RWPE2 (cell line): Measurements from ENCODE around the gene ROBO1.

Experiments
- ATAC-seq: fragments of 200-7000 bp; cut with Tn5 transposase; 3 replicates; pipeline ENCODE4 v1.9.1; 2021; ENCODE audit warnings: low read depth
- DNase-seq: peaks from one replicate; pipeline ENCODE4 v3.0.0-alpha.2; 2020; ENCODE audit warnings: low spot score
- H3K27ac ChIP-seq: fragments of 450-650 bp; 2 replicates; pipeline ENCODE4 v1.5.1; 2017; ENCODE audit warnings: mild to moderate bottlenecking; ENCODE audit not compliant: poor library complexity, severe bottlenecking
- H3K27me3 ChIP-seq: fragments of 250-450 bp; sonication (Bioruptor Pico); 2 replicates; pipeline ENCODE4 v1.5.1; 2021; ENCODE audit warnings: mild to moderate bottlenecking, moderate library complexity; ENCODE audit not compliant: insufficient read depth, poor library complexity, severe bottlenecking
- H3K36me3 ChIP-seq: fragments of 250-450 bp; sonication (Bioruptor Pico); 2 replicates; pipeline ENCODE4 v1.5.1; 2020; ENCODE audit warnings: low read depth, mild to moderate bottlenecking, moderate library complexity
- H3K4me1 ChIP-seq: fragments of 250-450 bp; sonication (Bioruptor Pico); 2 replicates; pipeline ENCODE4 v1.5.1; 2021; ENCODE audit warnings: mild to moderate bottlenecking, moderate library complexity; ENCODE audit not compliant: insufficient read depth, poor library complexity, severe bottlenecking
- H3K4me3 ChIP-seq: fragments of 250-450 bp; sonication (Bioruptor Pico); 2 replicates; pipeline ENCODE4 v1.5.1; 2021; ENCODE audit warnings: mild to moderate bottlenecking, moderate library complexity; ENCODE audit not compliant: severe bottlenecking
- H3K9me3 ChIP-seq: fragments of 250-450 bp; sonication (Bioruptor Pico); 2 replicates; pipeline ENCODE4 v1.5.1; 2021; ENCODE audit warnings: mild to moderate bottlenecking, moderate library complexity; ENCODE audit not compliant: severe bottlenecking
- TF ChIP-seq, protein P1 (sequence below): fragments of 450-650 bp; IDR thresholded peaks from one replicate; pipeline ENCODE4 v1.5.1; 2017; ENCODE audit warnings: mild to moderate bottlenecking, moderate library complexity; ENCODE audit not compliant: poor library complexity, severe bottlenecking

The ROBO1 gene

DNA sequence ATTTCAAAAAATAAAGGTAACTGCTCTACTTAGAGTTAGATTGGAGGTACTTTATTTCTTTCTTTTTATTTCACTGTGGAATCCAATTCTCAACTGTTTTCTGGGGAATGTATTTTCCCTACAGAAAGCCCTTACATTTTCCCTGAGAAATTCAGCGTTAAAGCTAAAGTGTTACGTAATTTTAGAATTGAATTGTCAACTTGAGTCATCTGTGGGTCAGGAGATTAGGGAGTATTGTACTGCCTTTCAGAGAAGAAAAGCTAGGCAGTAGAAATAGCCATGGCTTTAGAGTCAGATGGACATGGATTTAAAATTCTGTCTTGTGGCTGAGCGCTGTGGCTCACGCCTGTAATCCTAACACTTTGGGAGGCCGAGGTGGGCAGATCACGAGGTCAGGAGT lies 728.6 kb downstream of the ROBO1 start:
- DNase-seq (no peak), ATAC-seq (0 out of 3 replicates have a peak, but pooled peaks have one; percentile 41)
- no peaks in the 10 kb centered on the region for H3K9me3 ChIP-seq
- H3K27ac ChIP-seq: no peak overlapping the region
- TF ChIP-seq, protein P1, sequence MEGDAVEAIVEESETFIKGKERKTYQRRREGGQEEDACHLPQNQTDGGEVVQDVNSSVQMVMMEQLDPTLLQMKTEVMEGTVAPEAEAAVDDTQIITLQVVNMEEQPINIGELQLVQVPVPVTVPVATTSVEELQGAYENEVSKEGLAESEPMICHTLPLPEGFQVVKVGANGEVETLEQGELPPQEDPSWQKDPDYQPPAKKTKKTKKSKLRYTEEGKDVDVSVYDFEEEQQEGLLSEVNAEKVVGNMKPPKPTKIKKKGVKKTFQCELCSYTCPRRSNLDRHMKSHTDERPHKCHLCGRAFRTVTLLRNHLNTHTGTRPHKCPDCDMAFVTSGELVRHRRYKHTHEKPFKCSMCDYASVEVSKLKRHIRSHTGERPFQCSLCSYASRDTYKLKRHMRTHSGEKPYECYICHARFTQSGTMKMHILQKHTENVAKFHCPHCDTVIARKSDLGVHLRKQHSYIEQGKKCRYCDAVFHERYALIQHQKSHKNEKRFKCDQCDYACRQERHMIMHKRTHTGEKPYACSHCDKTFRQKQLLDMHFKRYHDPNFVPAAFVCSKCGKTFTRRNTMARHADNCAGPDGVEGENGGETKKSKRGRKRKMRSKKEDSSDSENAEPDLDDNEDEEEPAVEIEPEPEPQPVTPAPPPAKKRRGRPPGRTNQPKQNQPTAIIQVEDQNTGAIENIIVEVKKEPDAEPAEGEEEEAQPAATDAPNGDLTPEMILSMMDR: no peak
- H3K36me3 ChIP-seq: no peaks in the 10 kb centered on the region
- no peaks in the 10 kb centered on the region for H3K27me3 ChIP-seq
- H3K4me3 ChIP-seq: no peak overlapping the region
- peaks cover 14% of the 10 kb centered on the region for H3K4me1 ChIP-seq

GRCh38 chr3:79038636-79039035 lies 729.2 kb downstream of the ROBO1 start:
- H3K4me1 ChIP-seq: peaks cover 14% of the 10 kb centered on the region
- H3K27me3 ChIP-seq: no peaks in the 10 kb centered on the region
- DNase-seq (no peak), ATAC-seq (no peak)
- no peak overlapping the region for H3K27ac ChIP-seq
- no peak overlapping the region for H3K4me3 ChIP-seq
- H3K36me3 ChIP-seq: no peaks in the 10 kb centered on the region
- H3K9me3 ChIP-seq: no peaks in the 10 kb centered on the region
- TF ChIP-seq, protein P1: no peak

- no peak overlapping the region for H3K27ac ChIP-seq
- TF ChIP-seq, protein P1: no peak
- no peaks in the 10 kb centered on the region for H3K36me3 ChIP-seq
- no peaks in the 10 kb centered on the region for H3K9me3 ChIP-seq
- ATAC-seq (no peak), DNase-seq (no peak)
- H3K27me3 ChIP-seq: no peaks in the 10 kb centered on the region
- H3K4me1 ChIP-seq: peaks cover 14% of the 10 kb centered on the region
- H3K4me3 ChIP-seq: no peak overlapping the region
These were observed 729.7 kb downstream of the ROBO1 start for GRCh38 chr3:79038057-79038456.

DNA sequence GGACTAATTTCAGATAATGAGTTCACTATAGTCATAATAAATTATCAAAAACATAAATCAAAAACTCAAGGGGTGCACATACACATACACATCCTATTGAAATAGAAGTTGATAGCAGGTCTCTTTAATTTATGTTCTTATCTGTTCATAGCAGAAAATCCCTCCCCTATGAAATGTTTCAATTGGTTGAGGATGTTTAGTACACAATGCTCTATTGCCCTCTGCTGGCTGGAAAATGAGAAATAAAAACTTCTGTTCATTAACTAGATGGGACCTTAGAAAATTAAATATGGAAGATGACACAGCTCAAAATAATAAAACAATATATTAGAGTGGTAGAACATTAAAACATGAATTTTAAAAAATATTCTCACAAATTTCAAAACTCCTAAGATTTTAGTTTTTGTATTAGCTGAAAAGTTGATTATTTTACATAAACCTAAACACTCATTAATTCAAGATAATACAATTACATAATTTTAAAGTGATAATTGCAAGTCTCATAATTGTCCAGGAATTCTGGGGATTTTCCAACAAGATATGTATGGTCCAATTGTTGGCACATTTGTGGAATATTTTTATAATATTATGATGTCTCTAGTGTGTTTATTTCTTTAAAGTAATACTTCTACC lies 735.0 kb downstream of the ROBO1 start:
- H3K9me3 ChIP-seq: no peaks in the 10 kb centered on the region
- H3K27ac ChIP-seq: no peak overlapping the region
- TF ChIP-seq, protein P1: peak; percentile 87
- no peaks in the 10 kb centered on the region for H3K4me1 ChIP-seq
- no peak for DNase-seq
- ATAC-seq: peak; percentile 51; the same call in 2 of the 3 replicates
- H3K4me3 ChIP-seq: no peak overlapping the region
- no peaks in the 10 kb centered on the region for H3K27me3 ChIP-seq
- no peaks in the 10 kb centered on the region for H3K36me3 ChIP-seq

GRCh38 chr3:79030157-79030556 lies 737.6 kb downstream of the ROBO1 start:
- DNase-seq (no peak), ATAC-seq (no peak)
- Histone ChIP-seq H3K9me3 (no peaks in the 10 kb centered on the region), H3K27ac (no peak overlapping the region), H3K4me1 (no peaks in the 10 kb centered on the region), H3K27me3 (no peaks in the 10 kb centered on the region), H3K4me3 (no peak overlapping the region), H3K36me3 (no peaks in the 10 kb centered on the region)
- TF ChIP-seq, protein P1: no peak
